SK-N-SH treated with all-trans-retinoic acid at 6 μM for 48 hours (cell line): ENCODE measurements around the gene DCTN3.

Experiments
- CREB5 ChIP-seq: fragments of 250-450 bp; sonication (Bioruptor Pico); IDR thresholded peaks from 2 replicates; pipeline ENCODE4 v1.5.1; 2020; ENCODE audit warnings: low read depth, mild to moderate bottlenecking, moderate library complexity
- CSDC2 ChIP-seq: fragments of 250-450 bp; sonication (Bioruptor Pico); IDR thresholded peaks from 2 replicates; pipeline ENCODE4 v1.5.0; 2020; ENCODE audit warnings: mild to moderate bottlenecking, moderate library complexity
- ESRRG ChIP-seq: fragments of 250-450 bp; sonication (Bioruptor Pico); IDR thresholded peaks from 2 replicates; pipeline ENCODE4 v1.6.1; 2021; ENCODE audit warnings: mild to moderate bottlenecking
- TOX ChIP-seq: fragments of 250-450 bp; sonication (Bioruptor Pico); IDR thresholded peaks from 2 replicates; pipeline ENCODE4 v1.8.0; 2021; ENCODE audit warnings: mild to moderate bottlenecking, moderate library complexity, borderline replicate concordance
- ZNF565 ChIP-seq: fragments of 450-650 bp; formaldehyde crosslinking; conservative IDR thresholded peaks from 2 replicates; pipeline ENCODE4 v1.5.0; 2020; ENCODE audit warnings: low read depth, mild to moderate bottlenecking, moderate library complexity
- ZNF70 ChIP-seq: fragments of 450-650 bp; formaldehyde crosslinking; IDR thresholded peaks from 2 replicates; pipeline ENCODE4 v1.5.0; 2020; ENCODE audit warnings: mild to moderate bottlenecking, moderate library complexity

- no peak for TF ChIP-seq CREB5 (CRISPR knock-in tag)
- no peak for TF ChIP-seq ZNF565 (CRISPR knock-in tag)
- no peak for TF ChIP-seq CSDC2 (CRISPR knock-in tag)
- TF ChIP-seq ESRRG (CRISPR knock-in tag) = no peak
- no peak for TF ChIP-seq TOX (CRISPR knock-in tag)
- no peak for TF ChIP-seq ZNF70
These were observed 51.5 kb downstream of the DCTN3 start for GRCh38 chr9:34568774-34569173.
